A549 (cell line): Measurements from ENCODE around the gene GRIK2. TPM values are rescaled to one million over a fixed set of nuclear protein-coding genes. Genes with fewer than 3 reads are reported as not detected.

Source experiments
- ATAC-seq, 2 experiments: fragments of 200-7000 bp in 1 of 2; fragments of >200 bp in 1 of 2; cut with Nextera tagmentation in 1 of 2; cut with Tn5 transposase in 1 of 2; 3 replicates each; pipeline versions ENCODE4 v1.8.0 to v1.9.1; 2018 to 2020; ENCODE audit warnings: mild to moderate bottlenecking in 1 of 2, moderate library complexity in 1 of 2
- CTCF ChIA-PET: fragments of 300-600 bp; sonication (Branson Sonifier 250); formaldehyde crosslinking; extraction: SDS; loops from one replicate; lab custom pipeline; 2021; ENCODE audit warnings: antibody characterized with exemption, inconsistent platforms; lab: Yijun Ruan, JAX
- POLR2A ChIA-PET: fragments of 350-600 bp; formaldehyde crosslinking; extraction: SDS; loops from one replicate; lab custom pipeline; 2021; ENCODE audit warnings: antibody characterized with exemption, inconsistent platforms; lab: Yijun Ruan, JAX
- DNase-seq, 2 experiments: peaks; one replicate each; pipeline versions ENCODE4 v3.0.0 to v3.0.0-alpha.2; 2011 to 2016; ENCODE audit warnings: low read depth in 1 of 2, low spot score in 1 of 2
- FAIRE-seq: peaks from 2 replicates; lab custom pipeline; 2011; peaks lifted over from hg19 to GRCh38; lab: Jason Lieb, UNC
- H3K27ac ChIP-seq, 2 experiments: fragments of >200 bp; sonication (Bioruptor Twin); formaldehyde crosslinking; 3 replicates each; pipeline ENCODE4 v1.5.1; 2016 to 2017
- H3K4me1 ChIP-seq: fragments of >200 bp; sonication (Bioruptor Twin); formaldehyde crosslinking; 3 replicates; pipeline ENCODE4 v1.6.1; 2016
- H3K4me2 ChIP-seq: fragments of >200 bp; sonication (Bioruptor Twin); formaldehyde crosslinking; 3 replicates; pipeline ENCODE4 v1.6.1; 2016
- H3K4me3 ChIP-seq: fragments of >200 bp; sonication (Bioruptor Twin); formaldehyde crosslinking; 3 replicates; pipeline ENCODE4 v1.5.1; 2016
- H3K9me3 ChIP-seq: fragments of >200 bp; sonication (Bioruptor Twin); formaldehyde crosslinking; 3 replicates; pipeline ENCODE4 v1.6.1; 2016
- CBX2 ChIP-seq: fragments of 200-600 bp; sonication (generic); IDR thresholded peaks from 2 replicates; pipeline ENCODE4 v1.6.1; 2016; ENCODE audit warnings: low read depth, mild to moderate bottlenecking, borderline replicate concordance
- CHD2 ChIP-seq: fragments of 150-350 bp; IDR thresholded peaks from 2 replicates; pipeline ENCODE4 v1.6.1; 2014; ENCODE audit warnings: low read length; ENCODE audit not compliant: partially characterized antibody
- E2F6 ChIP-seq: IDR thresholded peaks from 2 replicates; pipeline ENCODE4 v1.6.1; 2012; ENCODE audit warnings: low read depth, borderline replicate concordance
- ELK1 ChIP-seq: fragments of 150-350 bp; IDR thresholded peaks from 2 replicates; pipeline ENCODE4 v1.6.1; 2014; ENCODE audit warnings: low read depth, mild to moderate bottlenecking, low read length
- FOSL2 ChIP-seq, 2 experiments: fragments of 450-650 bp in 1 of 2; fragments of >200 bp in 1 of 2; sonication (Bioruptor Twin) in 1 of 2; formaldehyde crosslinking; IDR thresholded peaks; 2 replicates each; pipeline versions ENCODE4 v1.5.0 to v1.6.1; 2016 to 2020; ENCODE audit warnings: mild to moderate bottlenecking in 1 of 2, moderate library complexity in 1 of 2
- GATA3 ChIP-seq: IDR thresholded peaks from 2 replicates; pipeline ENCODE4 v1.6.1; 2012; ENCODE audit warnings: borderline replicate concordance
- HDAC2 ChIP-seq: fragments of 200-600 bp; sonication (generic); IDR thresholded peaks from 2 replicates; pipeline ENCODE4 v1.6.1; 2016
- HES2 ChIP-seq: fragments of >200 bp; sonication (Bioruptor Twin); formaldehyde crosslinking; IDR thresholded peaks from 2 replicates; pipeline ENCODE4 v1.6.1; 2016
- HEYL ChIP-seq: fragments of 250-450 bp; sonication (Bioruptor Pico); IDR thresholded peaks from 2 replicates; pipeline ENCODE4 v1.8.0; 2021; ENCODE audit warnings: mild to moderate bottlenecking, moderate library complexity
- HOXB5 ChIP-seq: fragments of 250-450 bp; sonication (Bioruptor Pico); IDR thresholded peaks from 2 replicates; pipeline ENCODE4 v1.5.0; 2020; ENCODE audit warnings: mild to moderate bottlenecking, moderate library complexity
- JUN ChIP-seq, 2 experiments: fragments of >200 bp; sonication (Bioruptor Twin); formaldehyde crosslinking; IDR thresholded peaks; 2 replicates in 1 of 2; 3 replicates in 1 of 2; pipeline ENCODE4 v1.6.1; 2016 to 2017
- KDM1A ChIP-seq: fragments of 200-600 bp; sonication (generic); IDR thresholded peaks from 2 replicates; pipeline ENCODE4 v1.6.1; 2016; ENCODE audit warnings: low read depth, mild to moderate bottlenecking
- KDM5A ChIP-seq: fragments of 200-600 bp; sonication (generic); IDR thresholded peaks from 2 replicates; pipeline ENCODE4 v1.6.1; 2016; ENCODE audit warnings: antibody characterized with exemption, mild to moderate bottlenecking
- MAFK ChIP-seq: fragments of 450-650 bp; IDR thresholded peaks from 2 replicates; pipeline ENCODE4 v1.6.1; 2014; ENCODE audit not compliant: partially characterized antibody
- MAX ChIP-seq: IDR thresholded peaks from 2 replicates; pipeline ENCODE4 v1.6.1; 2012
- MAZ ChIP-seq: fragments of 150-350 bp; IDR thresholded peaks from 2 replicates; pipeline ENCODE4 v1.6.1; 2014; ENCODE audit warnings: antibody characterized with exemption, low read depth, low read length, borderline replicate concordance
- MYC ChIP-seq: IDR thresholded peaks from 2 replicates; pipeline ENCODE4 v1.6.1; 2012; ENCODE audit warnings: mild to moderate bottlenecking, inconsistent platforms, low read length, improper control_type of control experiment, borderline replicate concordance
- NFE2L2 ChIP-seq: fragments of 150-350 bp; conservative IDR thresholded peaks from 2 replicates; pipeline ENCODE4 v1.6.1; 2014; ENCODE audit warnings: low read length
- NPAS2 ChIP-seq: fragments of 250-450 bp; sonication (Bioruptor Pico); IDR thresholded peaks from 2 replicates; pipeline ENCODE4 v1.8.0; 2022; ENCODE audit warnings: mild to moderate bottlenecking, moderate library complexity, borderline replicate concordance
- NR3C1 ChIP-seq: fragments of >200 bp; sonication (Bioruptor Twin); formaldehyde crosslinking; IDR thresholded peaks from 3 replicates; pipeline ENCODE4 v1.6.1; 2017
- PBX3 ChIP-seq: IDR thresholded peaks from 2 replicates; pipeline ENCODE4 v1.6.1; 2012
- PHF8 ChIP-seq: fragments of 200-600 bp; sonication (generic); IDR thresholded peaks from 2 replicates; pipeline ENCODE4 v1.6.1; 2016; ENCODE audit warnings: low read depth, mild to moderate bottlenecking, antibody characterized with exemption, moderate library complexity, borderline replicate concordance
- POLR2A ChIP-seq: IDR thresholded peaks from 2 replicates; pipeline ENCODE4 v1.6.1; 2012; ENCODE audit warnings: mild to moderate bottlenecking, low read length
- RAD21 ChIP-seq, 2 experiments: fragments of >200 bp in 1 of 2; sonication (Bioruptor Twin) in 1 of 2; formaldehyde crosslinking in 1 of 2; IDR thresholded peaks in 1 of 2; conservative IDR thresholded peaks in 1 of 2; 2 replicates in 1 of 2; 3 replicates in 1 of 2; pipeline ENCODE4 v1.6.1; 2012 to 2018; ENCODE audit warnings: inconsistent platforms in 1 of 2
- RARB ChIP-seq: fragments of 250-450 bp; sonication (Bioruptor Pico); IDR thresholded peaks from 2 replicates; pipeline ENCODE4 v1.8.0; 2021; ENCODE audit warnings: mild to moderate bottlenecking, moderate library complexity
- RFX5 ChIP-seq: fragments of 450-650 bp; IDR thresholded peaks from 2 replicates; pipeline ENCODE4 v1.7.1; 2014; ENCODE audit warnings: antibody characterized with exemption, mild to moderate bottlenecking, moderate library complexity
- WGBS: methylation state at CpG from one replicate; pipeline ENCODE4 v1.1.6; 2017; ENCODE audit errors: missing lambda C conversion rate; 5-methylcytosine and 5-hydroxymethylcytosine counted together
- polyA plus RNA-seq, 4 experiments: library from polyadenylated mRNA; depleted of rRNA in 3 of 4; stranded (reverse); fragments of >200 nt; fragmentation: RNase III in 1 of 4; extraction: RNeasy Plus Mini Kit Qiagen cat#74134 plus additional on column Dnase treatment in 1 of 4; gene quantifications; 2 replicates in 3 of 4; 3 replicates in 1 of 4; pipeline ENCODE4 v1.2.3, GENCODE V29; 2011 to 2017

GRIK2 gene
- polyA plus RNA-seq, 2 of the 4 experiments (the other 2 are of a cell fraction): 0.56 to 0.65 TPM

- no peak overlapping the region for H3K4me2 ChIP-seq
- no peaks in the 10 kb centered on the region for H3K9me3 ChIP-seq
- no peak overlapping the region for H3K27ac ChIP-seq
- H3K4me3 ChIP-seq: no peak overlapping the region
- TF ChIP-seq MYC: no peak
- no peak for TF ChIP-seq NPAS2 (CRISPR knock-in tag)
- no peak for TF ChIP-seq GATA3
- no peak for TF ChIP-seq NR3C1
- no peak for TF ChIP-seq HDAC2
- no peak for TF ChIP-seq POLR2A
- no peak for TF ChIP-seq RFX5
- TF ChIP-seq MAZ: no peak
- TF ChIP-seq MAFK: no peak
- TF ChIP-seq HOXB5 (CRISPR knock-in tag): no peak
- no peak for TF ChIP-seq NFE2L2
- no peak for TF ChIP-seq FOSL2 (IDR thresholded peaks at IDR 0.05)
- TF ChIP-seq FOSL2 (CRISPR knock-in tag; IDR thresholded peaks at IDR 0.05): no peak
- TF ChIP-seq PBX3: no peak
- no peak for TF ChIP-seq RAD21 (conservative IDR thresholded peaks at IDR 0.05 in 1 of 2, IDR thresholded peaks at IDR 0.05 in 1 of 2)
- TF ChIP-seq HEYL: no peak
- TF ChIP-seq KDM1A: no peak
- no peak for TF ChIP-seq E2F6
- no peak for TF ChIP-seq CHD2
- TF ChIP-seq HES2: no peak
- ChIA-PET CTCF (no interaction called here), POLR2A (no interaction called here)
- H3K4me1 ChIP-seq: no peaks in the 10 kb centered on the region
- no peak for ATAC-seq
- FAIRE-seq: no peak
- DNase-seq: peak in 1 of 2 experiments; percentile 4
Measured at GRCh38 chr6:101605874-101606273, 212.4 kb downstream of the GRIK2 start.

GRCh38 chr6:101607111-101607690 lies 213.7 kb downstream of the GRIK2 start:
- no peak for DNase-seq
- CTCF ChIA-PET: no interaction called here
- POLR2A ChIA-PET: no interaction called here
- 20% methylated on average over 4 of the region's 4 CpGs for WGBS
- no peaks in the 10 kb centered on the region for H3K4me1 ChIP-seq
- no peak overlapping the region for H3K4me2 ChIP-seq
- H3K4me3 ChIP-seq: no peak overlapping the region
- ATAC-seq: no peak
- H3K9me3 ChIP-seq: no peaks in the 10 kb centered on the region
- no peak overlapping the region for H3K27ac ChIP-seq
- FAIRE-seq: no peak
- TF ChIP-seq PHF8 (no peak), NPAS2 (CRISPR knock-in tag) (no peak), RARB (CRISPR knock-in tag) (no peak), NFE2L2 (no peak), FOSL2 (IDR thresholded peaks at IDR 0.05) (no peak), FOSL2 (CRISPR knock-in tag; IDR thresholded peaks at IDR 0.05) (no peak), CBX2 (no peak), ELK1 (no peak), MAX (no peak), MYC (no peak), JUN (IDR thresholded peaks at IDR 0.05) (no peak), GATA3 (no peak), HOXB5 (CRISPR knock-in tag) (no peak), PBX3 (no peak), KDM5A (no peak)
